Activated CD8-positive, alpha-beta memory T cell treated with anti-CD3 and anti-CD28 coated beads, Interleukin-2, amount 50 U/mL, for 1 hour (primary cell): ENCODE measurements around the gene ZBTB25.
A peak's percentile ranks its signal among the peaks of the same experiment; 100 is the strongest.

Experiments used
- DNase-seq: peaks from one replicate; pipeline ENCODE4 v3.0.0-alpha.2; 2020; ENCODE audit errors: extremely low read depth

The ZBTB25 gene

DNA sequence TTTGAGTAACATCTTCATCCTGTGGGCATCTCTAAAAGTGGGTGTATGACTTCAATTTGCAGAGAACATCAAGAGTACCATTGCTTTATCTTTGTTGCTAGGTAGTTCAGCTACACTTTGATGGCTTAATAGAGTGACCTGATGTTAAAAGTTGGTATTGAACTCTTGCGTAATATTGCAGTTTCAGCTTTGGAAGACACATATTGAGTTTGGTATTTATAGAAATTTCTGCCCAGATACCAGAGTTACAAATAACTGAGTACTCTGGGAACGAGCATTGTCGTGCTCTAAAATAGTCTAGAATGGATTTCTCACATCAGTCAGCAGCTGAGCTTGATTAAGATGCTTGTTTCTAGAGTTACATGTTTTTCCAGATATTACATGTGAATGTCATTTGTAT is 63.1 kb downstream of the ZBTB25 start:
- no peak for DNase-seq

DNA sequence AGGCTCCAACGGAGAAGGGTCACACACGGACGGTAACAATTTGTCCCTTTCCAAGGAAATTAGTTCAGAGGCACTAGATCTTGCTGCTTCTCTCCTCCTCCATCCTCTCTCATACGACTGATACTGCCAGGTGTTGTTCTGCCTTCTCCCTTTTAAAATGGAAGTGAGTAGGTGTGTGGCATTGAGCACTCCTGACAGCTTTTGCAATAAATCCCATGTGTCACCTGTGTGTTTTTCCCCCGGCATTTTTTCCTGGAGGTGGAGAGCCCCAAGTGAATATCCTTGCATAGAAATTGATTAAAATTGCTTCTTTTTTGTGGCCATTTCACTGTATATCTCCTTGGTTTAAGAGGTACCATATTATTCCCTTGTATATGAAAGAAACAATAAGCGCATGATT is 64.5 kb downstream of the ZBTB25 start:
- DNase-seq, result no peak

DNA sequence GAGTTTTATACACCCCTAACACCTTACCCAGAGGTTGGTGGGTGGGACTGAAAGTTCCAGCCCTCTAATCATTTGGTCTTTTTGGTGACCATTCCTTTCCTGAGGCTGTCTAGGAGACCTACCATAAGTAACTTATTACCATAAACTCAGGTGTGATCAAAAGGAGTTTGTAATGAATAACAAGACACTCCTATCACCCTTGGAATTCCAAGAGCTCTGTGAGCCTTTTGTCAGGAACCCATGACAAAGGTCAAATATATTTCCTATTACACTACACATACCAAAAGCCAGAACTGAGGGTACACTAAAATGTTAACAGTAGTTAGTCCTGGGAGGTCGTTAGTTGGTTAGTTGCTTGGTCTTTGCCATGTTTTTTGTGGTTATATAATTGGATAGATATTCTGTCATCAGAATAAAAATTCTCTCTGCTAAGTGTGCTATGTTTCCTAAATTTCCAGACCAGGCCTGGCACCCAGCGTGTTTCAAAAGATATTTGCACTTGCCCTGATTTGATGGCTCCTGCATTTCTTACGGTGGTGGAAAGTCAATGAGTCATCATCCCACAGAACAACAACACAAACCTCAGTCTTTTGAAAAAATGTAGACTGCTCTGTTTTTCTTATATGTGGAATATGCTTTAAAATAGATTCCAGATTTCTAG is 65.3 kb downstream of the ZBTB25 start:
- peak; percentile 8 for DNase-seq

DNA sequence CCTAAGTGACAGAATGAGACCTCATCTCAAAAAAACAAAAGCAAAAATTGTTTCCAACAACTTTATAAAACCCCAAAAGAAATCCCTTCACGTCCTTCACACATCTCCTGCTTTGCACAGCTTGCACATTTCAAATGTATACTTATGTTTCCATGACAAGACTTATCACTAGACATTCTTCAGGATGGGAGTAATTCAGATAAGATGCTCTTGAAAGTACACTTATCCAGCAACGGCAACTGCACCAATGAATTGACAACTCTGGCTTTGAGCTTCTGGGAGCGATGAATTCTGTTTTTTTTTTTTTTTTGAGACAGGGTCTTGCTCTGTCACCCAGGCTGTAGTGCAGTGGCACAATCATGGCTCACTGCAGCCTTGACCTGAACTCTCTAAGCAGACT is 69.1 kb downstream of the ZBTB25 start:
- no peak for DNase-seq

DNA sequence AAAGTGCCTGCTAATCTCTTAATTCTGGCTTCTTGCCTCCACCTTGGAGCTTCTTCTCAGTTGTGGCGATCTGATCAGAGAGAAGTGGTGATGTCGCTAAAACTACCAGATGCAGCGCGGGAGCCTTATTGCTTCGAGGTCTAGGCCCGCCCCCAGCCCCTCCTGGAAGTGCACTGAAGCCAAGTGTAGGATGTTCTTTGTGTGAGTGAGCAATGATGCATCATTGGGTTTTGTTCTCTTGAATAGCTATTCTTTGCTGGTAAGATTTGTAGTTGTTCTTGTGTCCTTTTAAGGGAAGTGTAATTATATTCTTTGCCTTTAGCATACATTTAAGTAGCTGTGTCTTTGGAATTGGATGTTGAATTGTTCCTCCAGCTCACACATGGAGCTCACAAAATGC is 79.7 kb downstream of the ZBTB25 start:
- DNase-seq, result no peak

DNA sequence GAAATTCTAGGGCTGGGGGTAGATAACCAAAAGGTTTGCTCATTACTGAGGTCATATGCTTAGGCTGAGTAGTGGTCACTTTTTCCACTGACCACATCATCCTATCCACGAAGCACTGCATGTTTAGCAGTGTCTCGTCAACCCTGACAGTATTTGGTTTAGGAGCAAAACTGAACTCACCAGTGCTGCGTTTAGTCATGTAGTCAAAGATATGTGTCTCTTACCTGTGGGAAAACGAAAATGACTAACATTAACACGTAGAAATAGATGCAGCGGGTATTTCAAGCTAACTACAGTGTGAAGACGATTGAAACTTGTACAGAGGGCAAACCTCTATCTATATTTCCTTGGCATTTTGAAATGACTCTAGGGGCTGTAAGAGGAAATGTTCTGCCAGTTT is 80.9 kb downstream of the ZBTB25 start:
- no peak for DNase-seq

DNA sequence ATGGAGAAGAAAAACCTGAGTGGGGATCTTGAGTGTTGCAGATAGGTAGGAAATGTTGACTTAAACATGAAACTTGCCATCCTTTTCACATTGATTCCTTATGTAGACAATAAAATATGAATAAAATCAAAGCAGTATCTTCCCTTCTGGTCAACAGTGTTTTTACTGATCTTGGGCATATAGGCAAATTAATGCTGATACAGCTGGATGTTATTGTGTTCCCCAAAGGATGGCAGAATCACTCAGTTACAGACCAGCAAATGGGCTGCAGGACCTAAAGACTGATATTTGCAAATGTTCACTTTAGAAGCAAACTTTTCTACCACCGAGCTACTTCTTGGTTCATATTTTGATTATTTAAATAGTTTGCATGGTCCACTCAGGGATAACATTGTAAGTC is 81.6 kb downstream of the ZBTB25 start:
- DNase-seq, result no peak

DNA sequence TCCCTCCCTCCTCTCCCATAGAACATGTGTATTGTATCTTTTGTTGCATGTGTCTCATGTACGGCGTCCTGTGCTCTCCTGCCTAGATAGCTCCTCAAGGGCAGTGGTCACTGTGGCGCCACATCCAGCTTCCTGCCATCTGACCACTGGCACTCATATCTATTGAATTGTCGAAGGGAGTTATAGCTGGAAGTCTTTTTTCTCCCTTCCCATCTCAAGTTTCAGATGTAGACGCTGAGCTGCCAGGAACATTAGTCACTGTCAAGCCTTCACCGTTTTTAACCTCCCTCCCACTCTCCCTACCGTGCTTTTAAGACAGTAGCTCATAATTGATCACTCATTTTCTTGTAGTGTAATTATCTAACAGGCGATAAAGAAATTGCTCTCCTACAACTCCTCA is 82.5 kb downstream of the ZBTB25 start:
- no peak for DNase-seq

DNA sequence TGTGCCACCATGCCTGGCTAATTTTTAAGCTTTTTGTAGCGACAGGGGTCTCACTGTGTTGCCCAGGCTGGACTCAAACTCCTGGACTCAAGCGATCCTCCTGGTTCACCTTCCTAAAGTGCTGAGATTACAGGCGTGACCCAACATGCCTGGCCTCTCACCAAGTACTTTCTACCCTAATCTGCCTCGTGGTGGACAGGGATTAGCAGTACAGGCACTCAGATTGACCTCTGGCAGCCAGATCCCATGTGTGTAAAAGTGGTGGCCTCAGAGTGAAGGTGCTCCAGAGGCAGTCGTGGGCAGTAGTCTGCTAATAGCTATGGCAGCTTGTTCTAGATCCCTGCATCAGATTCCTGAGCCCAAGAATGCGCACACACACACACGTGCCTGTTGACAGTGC is 84.6 kb downstream of the ZBTB25 start:
- DNase-seq, result no peak

DNA sequence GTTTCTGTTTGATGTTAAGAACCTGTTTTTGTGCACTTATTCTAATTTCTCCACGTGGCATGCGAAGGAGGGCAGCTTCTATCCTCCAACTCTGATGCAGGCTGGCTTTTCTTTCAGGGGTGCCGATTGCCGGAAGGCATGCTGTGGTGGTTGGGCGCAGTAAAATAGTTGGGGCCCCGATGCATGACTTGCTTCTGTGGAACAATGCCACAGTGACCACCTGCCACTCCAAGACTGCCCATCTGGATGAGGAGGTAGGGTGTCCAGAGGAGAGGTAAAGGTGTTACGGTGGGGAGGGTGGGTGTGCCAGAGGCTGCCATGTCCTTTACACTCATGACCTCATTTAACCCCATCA is 85.9 kb downstream of the ZBTB25 start:
- no peak for DNase-seq

DNA sequence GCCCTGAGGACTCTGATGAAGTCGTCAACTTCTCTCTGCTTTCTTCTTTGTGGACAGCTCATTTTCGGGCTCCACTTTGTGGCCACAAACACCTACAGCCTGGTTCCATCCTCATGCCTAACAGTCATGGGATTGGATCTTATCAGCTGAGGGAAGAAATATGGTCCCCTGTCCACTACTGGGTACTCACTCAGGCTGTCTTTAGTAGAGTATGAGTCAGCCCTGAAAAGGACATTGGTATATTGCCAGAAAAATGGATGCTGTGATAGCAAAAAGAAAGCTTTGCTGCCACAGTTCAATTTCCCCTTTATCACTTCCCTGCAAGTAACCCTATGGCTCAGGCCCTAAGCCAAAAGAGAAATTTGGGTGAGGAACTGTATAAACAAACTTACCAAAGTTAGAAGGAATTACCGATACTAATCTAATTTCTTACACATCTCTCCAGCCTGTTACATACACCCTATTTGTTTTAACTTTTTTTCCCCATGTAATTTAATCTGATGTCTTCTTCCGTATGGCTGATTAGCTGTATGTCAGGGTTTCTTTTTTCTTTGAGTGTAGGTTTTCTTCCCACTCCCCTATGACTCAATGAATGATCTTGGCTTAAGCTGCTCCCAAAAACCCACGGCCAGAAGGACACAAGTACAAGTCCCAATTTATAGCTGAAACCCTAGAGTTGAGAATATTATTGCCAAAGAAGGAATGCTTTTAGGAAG is 86.4 kb downstream of the ZBTB25 start:
- no peak for DNase-seq

DNA sequence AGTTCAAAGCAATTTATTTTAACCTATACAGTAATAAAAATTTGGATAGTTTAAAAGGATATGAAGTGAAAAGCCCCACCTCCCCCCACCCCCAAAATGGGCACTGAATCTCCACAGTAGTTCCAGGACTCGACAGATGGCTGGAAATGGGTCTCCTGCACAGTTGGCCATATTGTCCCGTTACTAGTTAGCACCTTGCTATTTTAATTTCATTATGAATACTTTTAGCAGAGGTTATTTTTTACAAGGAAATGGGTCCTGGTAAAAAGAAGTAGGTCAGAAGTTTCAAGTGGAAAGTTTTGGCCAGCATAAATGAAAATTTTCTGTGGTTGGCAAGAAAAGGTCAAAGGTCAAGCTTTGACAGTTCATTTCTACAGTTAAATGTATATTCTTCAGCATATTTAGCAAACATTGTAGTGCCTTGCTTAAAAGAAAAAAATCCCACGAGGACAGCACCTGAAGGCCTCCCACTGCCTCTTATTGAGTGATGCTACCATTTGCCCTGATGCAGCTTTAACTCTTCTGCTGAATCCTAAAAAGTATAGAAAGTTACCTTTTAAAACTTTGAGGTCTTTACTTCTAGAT is 87.2 kb downstream of the ZBTB25 start:
- DNase-seq, result no peak

DNA sequence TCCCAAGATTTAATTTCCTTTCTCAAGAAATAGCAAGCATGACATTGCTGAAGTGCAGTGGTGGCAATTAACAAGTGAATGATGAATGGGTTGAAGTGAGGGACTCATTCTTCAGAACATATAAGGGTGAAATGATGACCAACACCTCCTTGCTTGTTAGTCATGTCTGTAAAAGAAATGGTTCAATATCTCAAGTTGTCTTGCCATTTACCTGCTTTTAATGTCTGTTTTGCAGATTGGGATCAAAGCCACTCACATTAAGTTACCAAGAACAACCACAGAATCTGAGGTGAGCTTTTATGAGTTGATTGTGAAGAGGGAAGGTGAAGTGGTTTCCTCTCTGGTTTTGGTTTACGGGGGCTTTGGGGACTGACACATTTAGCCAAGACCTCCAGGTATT is 91.4 kb downstream of the ZBTB25 start:
- DNase-seq, result no peak

DNA sequence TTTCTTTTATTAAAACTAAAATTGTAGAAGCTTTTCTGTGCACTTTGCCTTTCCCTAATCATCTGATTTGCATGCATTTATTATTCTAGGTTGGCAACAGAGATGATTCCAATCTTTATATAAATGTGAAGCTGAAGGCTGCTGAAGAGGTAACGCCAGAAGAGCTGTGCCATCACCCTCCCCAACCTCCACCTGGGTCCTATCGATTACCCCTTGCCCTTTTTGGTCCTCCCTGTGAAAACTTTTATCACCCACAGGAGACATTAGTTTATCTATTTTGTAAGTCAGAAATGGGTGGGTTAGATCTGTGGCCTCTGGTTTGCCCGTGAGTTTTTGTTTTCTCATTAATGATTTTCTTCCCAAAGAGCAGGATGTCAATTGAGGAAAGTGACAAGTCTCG is 92.6 kb downstream of the ZBTB25 start:
- no peak for DNase-seq

DNA sequence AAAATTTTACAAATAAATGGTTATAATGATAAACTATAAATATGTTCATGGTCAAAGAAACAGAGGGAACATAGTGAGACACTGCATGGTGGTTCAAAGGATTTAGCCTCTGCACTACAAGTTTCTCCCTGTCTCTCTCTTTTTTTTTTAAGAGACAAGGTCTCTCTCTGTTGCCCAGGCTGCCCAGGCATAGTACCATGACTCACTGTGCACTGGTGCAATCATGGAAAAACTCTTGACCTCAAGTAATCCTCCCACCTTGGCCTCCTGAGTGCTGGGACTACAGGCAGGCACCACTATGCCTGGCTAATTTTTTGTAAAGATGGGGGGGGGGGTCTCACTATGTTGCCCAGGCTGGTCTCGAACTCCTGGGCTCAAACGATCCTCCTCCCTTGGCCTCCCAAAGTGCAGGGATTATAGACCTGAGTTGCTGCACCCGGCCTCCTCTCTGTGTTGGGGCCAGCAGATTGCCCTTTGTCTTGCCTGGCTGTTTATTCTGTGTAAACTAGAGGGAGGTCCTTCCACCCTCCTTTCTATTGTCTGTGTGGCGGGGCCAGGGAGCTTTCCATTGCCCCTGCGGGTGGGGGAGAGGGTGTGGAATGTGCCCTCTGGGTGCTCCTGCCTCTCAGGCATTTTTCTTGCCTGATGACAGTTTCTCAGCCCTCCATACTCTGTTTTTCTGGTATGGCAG is 93.4 kb downstream of the ZBTB25 start:
- DNase-seq, result no peak

DNA sequence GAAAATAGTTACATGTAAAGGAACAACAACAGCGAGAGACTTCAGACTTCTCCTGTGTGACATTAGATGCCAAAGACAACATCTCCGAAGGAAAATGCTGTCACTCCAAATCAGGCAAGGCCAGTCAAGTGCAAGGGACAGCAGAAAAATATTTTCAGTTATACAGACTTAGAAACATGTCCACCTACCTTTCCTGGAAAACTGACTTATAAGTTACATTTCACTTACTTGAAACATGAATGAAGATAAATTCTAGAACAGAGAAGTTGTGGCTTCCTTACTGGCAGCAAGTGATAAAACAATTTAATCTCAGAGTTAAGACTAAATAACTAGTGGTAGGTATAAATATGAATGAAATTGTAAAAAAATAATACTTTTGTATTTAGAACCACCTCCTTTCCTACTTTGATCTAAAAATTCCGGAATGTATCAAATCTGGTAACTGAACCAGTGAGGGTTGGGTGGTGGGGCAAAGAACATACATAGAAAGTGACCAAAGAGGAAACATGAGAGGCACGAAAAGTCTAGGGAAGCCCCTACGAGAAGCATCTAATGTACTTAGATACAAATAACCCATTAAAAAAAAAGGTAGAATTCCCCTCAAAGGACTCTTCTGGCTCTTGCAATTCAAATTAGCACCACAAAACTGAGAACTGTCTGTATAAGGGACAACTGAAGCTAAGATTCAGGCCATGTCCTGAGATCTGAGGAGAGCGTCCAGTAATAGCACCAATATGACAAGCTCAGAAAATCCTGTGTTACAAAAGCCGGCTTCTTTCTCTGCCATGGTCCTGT is 94.3 kb downstream of the ZBTB25 start:
- no peak for DNase-seq

DNA sequence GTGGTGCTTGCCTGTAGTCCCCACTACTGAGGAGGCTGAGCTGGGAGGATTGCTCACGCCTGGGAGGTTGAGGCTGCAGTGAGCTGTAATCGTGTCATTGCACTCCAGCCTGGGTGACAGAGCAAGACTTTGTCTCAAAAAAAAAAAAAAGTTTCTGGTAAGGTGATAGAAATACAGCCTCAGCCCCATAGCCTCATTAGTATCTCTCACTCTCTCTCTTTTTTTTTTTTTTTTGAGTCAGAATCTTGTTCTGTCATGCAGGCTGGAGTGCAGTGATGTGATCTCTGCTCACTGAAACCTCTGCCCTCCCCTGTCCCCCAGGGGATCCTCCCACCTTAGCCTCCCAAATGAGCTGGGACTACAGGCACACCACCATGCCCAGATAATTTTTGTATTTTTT is 96.3 kb downstream of the ZBTB25 start:
- DNase-seq, result no peak

DNA sequence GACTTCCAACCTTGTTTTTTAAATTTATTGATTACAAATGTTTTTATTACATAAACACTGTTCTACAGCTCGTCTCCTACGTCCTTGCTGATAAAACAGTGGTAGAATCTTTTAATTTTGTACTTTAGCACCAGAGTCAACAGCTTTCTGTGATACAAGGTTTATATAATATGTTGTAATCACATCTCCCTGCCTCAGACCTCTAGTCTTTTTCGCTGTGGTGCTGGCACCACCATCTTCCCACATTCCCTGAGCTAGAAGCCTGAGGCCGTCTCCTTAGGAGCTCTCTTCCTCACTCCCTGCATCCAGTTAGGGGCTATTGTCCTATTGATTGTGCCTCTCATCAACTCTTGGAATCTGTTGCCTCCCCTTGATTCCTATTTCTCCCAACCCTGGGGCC is 98.3 kb downstream of the ZBTB25 start:
- DNase-seq, result no peak

DNA sequence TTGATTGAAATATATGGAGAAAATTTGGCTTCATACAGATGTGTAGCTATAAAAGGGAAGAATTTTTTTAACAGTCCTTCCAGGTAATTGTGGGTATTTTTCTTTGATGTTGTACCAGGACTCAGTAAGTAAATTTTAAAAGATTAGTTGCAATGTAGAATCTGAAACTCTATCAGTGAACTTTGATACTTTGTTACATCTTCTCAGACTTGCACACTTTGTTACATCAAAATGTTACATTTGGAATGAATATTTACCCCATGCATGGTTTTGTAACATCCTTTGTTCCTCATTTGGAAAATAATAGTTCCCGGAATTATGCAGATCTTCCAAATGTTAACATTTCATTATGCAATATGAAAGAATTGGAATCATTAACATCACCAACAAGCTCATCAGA is 101.7 kb downstream of the ZBTB25 start:
- DNase-seq, result no peak

DNA sequence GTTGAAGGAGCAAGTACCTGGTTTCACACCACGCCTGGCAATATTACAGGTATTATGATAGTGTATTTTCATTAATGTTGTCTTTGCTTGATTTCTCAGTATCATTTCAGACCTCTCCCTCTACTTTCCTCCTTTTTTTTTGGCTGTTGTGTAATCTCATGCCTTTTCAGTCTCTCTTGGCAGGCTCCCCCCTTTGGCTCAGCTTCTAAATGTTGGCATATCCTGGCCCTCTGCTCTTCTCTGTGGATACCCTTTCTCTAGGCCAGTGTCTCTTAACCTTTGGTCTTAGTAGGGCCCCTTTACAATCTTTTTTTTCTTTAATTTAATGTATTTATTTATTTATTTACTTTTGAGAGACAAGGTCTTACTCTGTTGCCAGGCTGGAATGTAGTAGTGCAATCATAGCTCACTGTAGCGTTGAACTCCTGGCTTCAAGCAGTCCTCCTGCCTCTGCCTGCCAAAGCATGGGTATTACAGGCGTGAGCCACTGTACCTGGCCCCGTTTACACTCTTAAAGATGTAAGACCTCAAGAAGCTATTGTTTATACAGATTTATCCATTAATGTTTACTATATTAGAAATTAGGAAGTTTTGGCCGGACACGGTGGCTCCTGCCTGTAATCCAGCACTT is 102.7 kb downstream of the ZBTB25 start:
- DNase-seq, result no peak
